ENCODE measurements around the gene S1PR4.

Gene S1PR4

GRCh38 chr19:3175781-3176714 is 2.5 kb upstream of the S1PR4 start:
- H3K4me3 ChIP-seq (ENCODE audit: low read depth, low read length) = no peak overlapping the region
- DNase-seq (ENCODE audit: low read depth) = peak; percentile 64
- TF ChIP-seq CTCF (conservative IDR thresholded peaks at IDR 0.05; ENCODE audit: low read depth, low read length) = no peak

GRCh38 chr19:3176715-3177501 is 1.7 kb upstream of the S1PR4 start:
- DNase-seq (ENCODE audit: low read depth) = peak; percentile 23
- no peak for TF ChIP-seq CTCF (conservative IDR thresholded peaks at IDR 0.05; ENCODE audit: low read depth, low read length)
- H3K4me3 ChIP-seq (ENCODE audit: low read depth, low read length) = no peak overlapping the region

- H3K4me3 ChIP-seq (ENCODE audit: low read depth, low read length) = no peak overlapping the region
- no peak for DNase-seq (ENCODE audit: low read depth)
- TF ChIP-seq CTCF (conservative IDR thresholded peaks at IDR 0.05; ENCODE audit: low read depth, low read length) = no peak
Observed at GRCh38 chr19:3178973-3179738, 587 bp downstream of the S1PR4 start.

GRCh38 chr19:3179739-3180293 is 1.2 kb downstream of the S1PR4 start:
- H3K4me3 ChIP-seq (ENCODE audit: low read depth, low read length) = no peak overlapping the region
- DNase-seq (ENCODE audit: low read depth) = no peak
- TF ChIP-seq CTCF (conservative IDR thresholded peaks at IDR 0.05; ENCODE audit: low read depth, low read length) = no peak

GRCh38 chr19:3183721-3184641 is 5.4 kb downstream of the S1PR4 start:
- no peak overlapping the region for H3K4me3 ChIP-seq (ENCODE audit: low read depth, low read length)
- no peak for TF ChIP-seq CTCF (conservative IDR thresholded peaks at IDR 0.05; ENCODE audit: low read depth, low read length)
- no peak for DNase-seq (ENCODE audit: low read depth)
